Naive thymus-derived CD8-positive, alpha-beta T cell (primary cell): ENCODE data around the gene ACR. TPM values are rescaled to one million over a fixed set of nuclear protein-coding genes. Genes with fewer than 3 reads are reported as not detected.
"Not testable (repeated sequence)": the region's sequence is repeated elsewhere in the genome, so short reads cannot be mapped to it uniquely, and the experiment has no call there.

Experiments
- ATAC-seq, 2 donors: fragments of 150-1000 bp; cut with Tn5 transposase in 1 of 2; sonication (Bioruptor Pico), chemical (Tn5 transposase) in 1 of 2; 1 replicate in 1 of 2; 2 replicates in 1 of 2; pipeline ENCODE4 v1.10.0; 2021; ENCODE audit warnings: mild to moderate bottlenecking in 2 of 2, moderate library complexity in 2 of 2
- POLR2A ChIA-PET: fragments of 350-600 bp; sonication (Branson Sonifier 250); formaldehyde crosslinking; loops from one replicate; lab custom pipeline; 2021; ENCODE audit warnings: antibody characterized with exemption; lab: Charles Lee
- DNase-seq, 10 donors: peaks; one replicate each; pipeline versions ENCODE4 v3.0.0 to v3.0.0-alpha.2; 2020 to 2022
- H3K27ac Mint-ChIP-seq, 10 donors: one replicate each; pipeline ENCODE4 v1.8.0; 2020 to 2022; ENCODE audit warnings: mild to moderate bottlenecking in 10 of 10, mixed read lengths in 10 of 10, moderate library complexity in 4 of 10, inconsistent platforms in 1 of 10
- H3K27me3 Mint-ChIP-seq, 5 donors: one replicate each; pipeline ENCODE4 v1.8.0; 2021 to 2022; ENCODE audit warnings: mixed read lengths in 5 of 5
- H3K36me3 Mint-ChIP-seq, 3 donors: one replicate each; pipeline ENCODE4 v1.8.0; 2020 to 2022; ENCODE audit warnings: mixed read lengths in 3 of 3, mild to moderate bottlenecking in 2 of 3, inconsistent platforms in 1 of 3
- H3K4me1 Mint-ChIP-seq, 4 donors: one replicate each; pipeline ENCODE4 v1.8.0; 2021 to 2022; ENCODE audit warnings: mixed read lengths in 4 of 4
- H3K4me3 Mint-ChIP-seq, 10 donors: one replicate each; pipeline ENCODE4 v1.8.0; 2020 to 2022; ENCODE audit warnings: mild to moderate bottlenecking in 10 of 10, mixed read lengths in 10 of 10, moderate library complexity in 6 of 10, inconsistent platforms in 1 of 10
- H3K9me3 Mint-ChIP-seq, 9 donors: one replicate each; pipeline ENCODE4 v1.8.0; 2020 to 2022; ENCODE audit warnings: mixed read lengths in 9 of 9, mild to moderate bottlenecking in 3 of 9, inconsistent platforms in 1 of 9, moderate library complexity in 1 of 9
- polyA plus RNA-seq, 3 donors: library from polyadenylated mRNA; unstranded; fragments of 300-500 nt; fragmentation: Illumina TruSeq; gene quantifications; one replicate each; pipeline ENCODE4 v1.2.3, GENCODE V29; 2021
- total RNA-seq, 8 experiments: library from RNA in 2 of 8; stranded (reverse) in 2 of 8; gene quantifications; one replicate each; pipeline ENCODE4 v1.2.3 and lab custom pipeline; 2021 to 2026

The ACR gene
- total and polyA plus RNA-seq, 5 experiments from 2014 or later = not detected

- Mint-ChIP-seq H3K36me3 (no peaks in the 10 kb centered on the region), H3K27ac (peak overlapping the region in 2 of 10 donors; percentile 56 to 78), H3K4me3 (no peak overlapping the region), H3K4me1 (peaks cover 2 to 7% (median 6%) of the 10 kb centered on the region in 4 donors), H3K9me3 (no peaks in the 10 kb centered on the region), H3K27me3 (no peaks in the 10 kb centered on the region)
- DNase-seq (peak in 1 of 10 donors; percentile 1), ATAC-seq (no peak)
- POLR2A ChIA-PET = interaction anchor here (1.6 kb wide), 1 partner anchor 24 kb away, joined by 7 read pairs; no protein-coding TSS in a partner anchor
These were observed 5.3 kb upstream of the ACR start for GRCh38 chr22:50732681-50733080.

GRCh38 chr22:50733521-50734342, 4.3 kb upstream of the ACR start:
- Mint-ChIP-seq H3K9me3 (no peaks in the 10 kb centered on the region), H3K4me1 (peaks cover 2 to 9% (median 6%) of the 10 kb centered on the region in 4 donors)

GRCh38 chr22:50734343-50734771, 3.6 kb upstream of the ACR start:
- no peaks in the 10 kb centered on the region for H3K9me3 Mint-ChIP-seq
- POLR2A ChIA-PET = interaction anchor here (0.6 kb wide), 1 partner anchor 18 kb away, joined by 3 read pairs; no protein-coding TSS in a partner anchor
- H3K36me3 Mint-ChIP-seq = no peaks in the 10 kb centered on the region
- ATAC-seq (no peak), DNase-seq (peak in 2 of 10 donors; percentile 11 to 45)
- H3K27me3 Mint-ChIP-seq = peaks cover 0 to 2% (median 0%) of the 10 kb centered on the region in 5 donors
- no peak overlapping the region for H3K27ac Mint-ChIP-seq
- H3K4me3 Mint-ChIP-seq = no peak overlapping the region
- peaks cover 2 to 9% (median 6%) of the 10 kb centered on the region in 4 donors for H3K4me1 Mint-ChIP-seq

More at GRCh38 chr22:50733521-50734342, 4.3 kb upstream of the ACR start:
- POLR2A ChIA-PET = interaction anchor here (0.6 kb wide), 1 partner anchor 18 kb away, joined by 3 read pairs; no protein-coding TSS in a partner anchor
- Mint-ChIP-seq H3K27ac (peak overlapping the region in 2 of 10 donors; percentile 38 to 56), H3K36me3 (no peaks in the 10 kb centered on the region), H3K4me3 (no peak overlapping the region), H3K27me3 (peaks cover 0 to 2% (median 0%) of the 10 kb centered on the region in 5 donors)
- ATAC-seq (no peak), DNase-seq (peak in 1 of 10 donors; percentile 23)

GRCh38 chr22:50734986-50735738, 2.8 kb upstream of the ACR start:
- POLR2A ChIA-PET = no interaction called here
- no peaks in the 10 kb centered on the region for H3K9me3 Mint-ChIP-seq
- H3K27ac Mint-ChIP-seq = no peak overlapping the region
- peaks cover 0 to 2% (median 0%) of the 10 kb centered on the region in 5 donors for H3K27me3 Mint-ChIP-seq
- peaks cover 2 to 9% (median 6%) of the 10 kb centered on the region in 4 donors for H3K4me1 Mint-ChIP-seq
- ATAC-seq (no peak), DNase-seq (peak in 1 of 10 donors; percentile 52)
- no peak overlapping the region for H3K4me3 Mint-ChIP-seq
- H3K36me3 Mint-ChIP-seq = no peaks in the 10 kb centered on the region

- H3K36me3 Mint-ChIP-seq = no peaks in the 10 kb centered on the region
- H3K4me3 Mint-ChIP-seq = no peak overlapping the region
- H3K27ac Mint-ChIP-seq = no peak overlapping the region
- POLR2A ChIA-PET = no interaction called here
- ATAC-seq (no peak), DNase-seq (no peak)
- peaks cover 0 to 2% (median 0%) of the 10 kb centered on the region in 5 donors for H3K27me3 Mint-ChIP-seq
- no peaks in the 10 kb centered on the region for H3K9me3 Mint-ChIP-seq
- peaks cover 2 to 9% (median 6%) of the 10 kb centered on the region in 4 donors for H3K4me1 Mint-ChIP-seq
These were observed 2.3 kb upstream of the ACR start for GRCh38 chr22:50735739-50736030.

GRCh38 chr22:50738649-50739227, 734 bp downstream of the ACR start:
- no peaks in the 10 kb centered on the region for H3K9me3 Mint-ChIP-seq
- DNase-seq (peak in 1 of 10 donors; percentile 36), ATAC-seq (no peak)
- no peaks in the 10 kb centered on the region for H3K36me3 Mint-ChIP-seq
- H3K27me3 Mint-ChIP-seq = peaks cover 0 to 2% (median 0%) of the 10 kb centered on the region in 5 donors
- H3K4me1 Mint-ChIP-seq = peaks cover 0 to 4% (median 0%) of the 10 kb centered on the region in 4 donors
- POLR2A ChIA-PET = no interaction called here
- peak overlapping the region in 2 of 10 donors; percentile 39 to 53 for H3K27ac Mint-ChIP-seq
- H3K4me3 Mint-ChIP-seq = no peak overlapping the region

- peak overlapping the region in 1 of 10 donors; percentile 53 for H3K27ac Mint-ChIP-seq
- peaks cover 0 to 2% (median 0%) of the 10 kb centered on the region in 5 donors for H3K27me3 Mint-ChIP-seq
- peaks cover 0 to 4% (median 0%) of the 10 kb centered on the region in 4 donors for H3K4me1 Mint-ChIP-seq
- peak in 1 of 10 donors; percentile 45 for DNase-seq
- H3K36me3 Mint-ChIP-seq = no peaks in the 10 kb centered on the region
- no peaks in the 10 kb centered on the region for H3K9me3 Mint-ChIP-seq
- ATAC-seq = no peak
- no peak overlapping the region for H3K4me3 Mint-ChIP-seq
- POLR2A ChIA-PET = no interaction called here
These were observed 1.3 kb downstream of the ACR start for GRCh38 chr22:50739279-50739691.

GRCh38 chr22:50739894-50740293, 1.9 kb downstream of the ACR start:
- Mint-ChIP-seq H3K27me3 (peaks cover 0 to 2% (median 0%) of the 10 kb centered on the region in 5 donors), H3K9me3 (no peaks in the 10 kb centered on the region), H3K36me3 (no peaks in the 10 kb centered on the region), H3K27ac (no peak overlapping the region), H3K4me1 (peaks cover 0 to 4% (median 0%) of the 10 kb centered on the region in 4 donors), H3K4me3 (no peak overlapping the region)
- POLR2A ChIA-PET = no interaction called here
- ATAC-seq = no peak
- DNase-seq = peak in 1 of 10 donors; percentile 31

GRCh38 chr22:50740714-50741113, 2.7 kb downstream of the ACR start:
- H3K27ac Mint-ChIP-seq, H3K4me3 Mint-ChIP-seq, ATAC-seq, H3K9me3 Mint-ChIP-seq, H3K36me3 Mint-ChIP-seq, POLR2A ChIA-PET, H3K4me1 Mint-ChIP-seq, H3K27me3 Mint-ChIP-seq: not testable (repeated sequence)
- peak in 1 of 10 donors; percentile 43 for DNase-seq

GRCh38 chr22:50744424-50744823, 6.4 kb downstream of the ACR start:
- not testable (repeated sequence) for H3K36me3 Mint-ChIP-seq

GRCh38 chr22:50747521-50747920, 9.5 kb downstream of the ACR start:
- H3K27me3 Mint-ChIP-seq, ATAC-seq, H3K36me3 Mint-ChIP-seq, DNase-seq, H3K4me1 Mint-ChIP-seq, POLR2A ChIA-PET, H3K4me3 Mint-ChIP-seq, H3K27ac Mint-ChIP-seq, H3K9me3 Mint-ChIP-seq: not testable (repeated sequence)

More at GRCh38 chr22:50744424-50744823, 6.4 kb downstream of the ACR start:
- H3K27me3 Mint-ChIP-seq, H3K4me1 Mint-ChIP-seq, ATAC-seq, DNase-seq, H3K27ac Mint-ChIP-seq, H3K4me3 Mint-ChIP-seq, H3K9me3 Mint-ChIP-seq, POLR2A ChIA-PET: not testable (repeated sequence)

GRCh38 chr22:50748630-50749029, 10.6 kb downstream of the ACR start:
- POLR2A ChIA-PET, H3K9me3 Mint-ChIP-seq, ATAC-seq, H3K27ac Mint-ChIP-seq, H3K36me3 Mint-ChIP-seq, DNase-seq, H3K4me3 Mint-ChIP-seq, H3K4me1 Mint-ChIP-seq, H3K27me3 Mint-ChIP-seq: not testable (repeated sequence)
